SK-N-SH (cell line): ENCODE measurements around the gene TMEM185A.

Source experiments
- CTCF ChIP-seq: fragments of 200-600 bp; sonication (generic); IDR thresholded peaks from 2 replicates; pipeline ENCODE4 v1.6.1; 2017; ENCODE audit warnings: antibody characterized with exemption, mild to moderate bottlenecking, moderate library complexity
- FOXM1 ChIP-seq: IDR thresholded peaks from 2 replicates; pipeline ENCODE4 v1.4.0; 2012; ENCODE audit warnings: low read depth, mild to moderate bottlenecking
- IRF3 ChIP-seq: fragments of 150-350 bp; IDR thresholded peaks from 2 replicates; pipeline ENCODE4 v1.6.1; 2016; ENCODE audit warnings: mild to moderate bottlenecking, low read depth, low read length
- JUND ChIP-seq: IDR thresholded peaks from 2 replicates; pipeline ENCODE4 v1.4.0; 2012
- MAX ChIP-seq: IDR thresholded peaks from 2 replicates; pipeline ENCODE4 v1.4.0; 2012; ENCODE audit warnings: low read depth
- MXI1 ChIP-seq: IDR thresholded peaks from 2 replicates; pipeline ENCODE4 v1.6.1; 2012; ENCODE audit warnings: mild to moderate bottlenecking, low read depth, low read length, improper control_type of control experiment
- NFIC ChIP-seq: IDR thresholded peaks from 2 replicates; pipeline ENCODE4 v1.4.0; 2012; ENCODE audit warnings: borderline replicate concordance
- POLR2AphosphoS5 ChIP-seq: IDR thresholded peaks from 2 replicates; pipeline ENCODE4 v1.6.1; 2012; ENCODE audit warnings: low read depth, low read length
- RAD21 ChIP-seq: IDR thresholded peaks from 2 replicates; pipeline ENCODE4 v1.6.1; 2012; ENCODE audit warnings: mild to moderate bottlenecking, low read length
- REST ChIP-seq: IDR thresholded peaks from 2 replicates; pipeline ENCODE4 v1.6.1; 2012; ENCODE audit warnings: mild to moderate bottlenecking, low read depth, low read length, moderate library complexity
- SIN3A ChIP-seq: IDR thresholded peaks from 2 replicates; pipeline ENCODE4 v1.6.1; 2012; ENCODE audit warnings: low read depth, mild to moderate bottlenecking, low read length, moderate library complexity, borderline replicate concordance
- TAF1 ChIP-seq: IDR thresholded peaks from 2 replicates; pipeline ENCODE4 v1.6.1; 2012; ENCODE audit warnings: low read depth, mild to moderate bottlenecking, low read length, moderate library complexity, borderline replicate concordance
- USF1 ChIP-seq: IDR thresholded peaks from 2 replicates; pipeline ENCODE4 v1.4.0; 2012; ENCODE audit warnings: low read depth, borderline replicate concordance
- YY1 ChIP-seq: IDR thresholded peaks from 2 replicates; pipeline ENCODE4 v1.4.0; 2012; ENCODE audit warnings: low read depth, mild to moderate bottlenecking

GRCh38 chrX:149570668-149571067, 60.9 kb downstream of the TMEM185A start:
- TF ChIP-seq REST: no peak
- TF ChIP-seq JUND: no peak
- no peak for TF ChIP-seq CTCF
- TF ChIP-seq SIN3A: no peak
- TF ChIP-seq POLR2AphosphoS5: no peak
- TF ChIP-seq NFIC: no peak
- no peak for TF ChIP-seq YY1
- TF ChIP-seq TAF1: no peak
- TF ChIP-seq MAX: no peak
- TF ChIP-seq FOXM1: no peak
- no peak for TF ChIP-seq USF1
- TF ChIP-seq RAD21: no peak
- TF ChIP-seq IRF3: no peak
- TF ChIP-seq MXI1: no peak
